ENCODE measurements around the gene APBB2.

APBB2 gene

GRCh38 chr4:41134581-41134980, 79.8 kb downstream of the APBB2 start:
- no peak for DNase-seq (ENCODE audit: low spot score)

GRCh38 chr4:41133454-41134018, 80.8 kb downstream of the APBB2 start:
- no peak for DNase-seq (ENCODE audit: low spot score)

GRCh38 chr4:41132055-41132683, 82.2 kb downstream of the APBB2 start:
- peak; percentile 22 for DNase-seq (ENCODE audit: low spot score)

DNA sequence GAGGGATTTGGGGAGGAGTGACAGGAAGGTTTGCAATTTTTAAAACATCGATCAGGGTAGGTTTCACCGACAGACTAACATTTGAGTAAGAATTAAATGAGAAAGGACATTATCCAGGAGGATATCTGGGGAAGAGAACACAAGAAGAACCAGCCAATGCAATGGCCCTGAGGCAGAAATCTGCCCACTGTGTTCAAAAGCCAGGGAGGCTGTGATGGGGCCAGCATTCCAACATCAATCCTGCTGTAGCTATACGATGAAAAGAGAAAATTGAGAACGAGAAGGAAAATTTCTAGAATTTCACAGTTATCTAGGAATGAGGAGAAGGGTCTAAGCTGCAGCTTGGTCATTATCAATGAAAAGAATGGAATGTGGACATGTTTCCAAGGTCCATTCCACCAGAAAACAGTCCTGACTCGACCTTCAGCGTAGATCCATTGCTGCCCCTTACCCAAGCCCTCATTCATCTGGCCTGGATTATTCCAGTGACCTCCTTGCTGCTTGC, 84.4 kb downstream of the APBB2 start:
- no peak for DNase-seq (ENCODE audit: low spot score)

GRCh38 chr4:41129128-41129754, 85.1 kb downstream of the APBB2 start:
- no peak for DNase-seq (ENCODE audit: low spot score)

GRCh38 chr4:41125558-41126311, 88.6 kb downstream of the APBB2 start:
- DNase-seq (ENCODE audit: low spot score), result no peak

- no peak for DNase-seq (ENCODE audit: low spot score)
Measured at GRCh38 chr4:41124916-41125548, 89.3 kb downstream of the APBB2 start.

GRCh38 chr4:41122775-41123174, 91.6 kb downstream of the APBB2 start:
- DNase-seq (ENCODE audit: low spot score), result no peak

- no peak for DNase-seq (ENCODE audit: low spot score)
Measured at GRCh38 chr4:41122309-41122708, 92.0 kb downstream of the APBB2 start.

- DNase-seq (ENCODE audit: low spot score), result no peak
Measured at GRCh38 chr4:41121906-41122305, 92.4 kb downstream of the APBB2 start.

DNA sequence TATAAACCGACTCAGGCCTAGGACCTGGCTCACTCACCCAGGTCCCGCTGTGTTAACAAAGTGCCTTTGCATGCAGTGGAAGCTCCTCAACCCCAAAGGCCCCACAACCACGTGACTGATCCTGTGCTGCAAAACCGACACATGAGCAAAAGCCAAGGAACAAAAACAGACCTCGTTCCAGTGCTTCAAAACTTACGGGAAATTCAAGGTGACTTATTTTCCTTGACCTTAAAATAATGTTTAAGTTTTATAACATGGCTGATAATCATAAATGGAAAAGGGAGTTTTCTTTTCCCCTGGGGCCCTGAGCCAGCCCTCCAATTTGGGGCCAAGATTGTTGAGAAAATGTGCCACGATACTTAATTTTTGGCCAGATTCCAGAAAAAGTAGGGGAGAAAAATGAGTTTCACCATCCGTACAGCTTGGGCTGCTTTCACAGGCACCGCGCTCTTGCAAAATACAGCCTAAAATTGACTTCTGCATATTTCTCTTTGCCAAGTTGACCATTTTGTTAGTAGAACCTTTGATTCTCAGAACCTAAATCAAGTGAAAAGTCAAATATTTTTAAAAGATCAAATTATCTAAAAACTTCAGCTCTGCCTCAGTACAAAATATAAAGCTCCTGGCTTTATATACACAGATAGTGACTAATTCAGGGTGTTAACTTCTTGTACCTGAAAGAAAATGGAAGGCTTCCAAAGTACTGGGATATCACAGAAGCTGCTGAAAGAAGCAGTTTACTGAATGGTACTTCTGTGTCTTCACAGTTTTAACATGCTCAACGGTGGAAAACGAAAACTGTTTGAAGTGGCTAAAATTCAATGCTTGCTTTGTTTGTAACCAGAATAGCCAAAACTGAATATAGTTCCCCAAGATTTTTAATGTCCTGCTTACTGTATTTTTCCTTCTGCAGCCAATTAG, 93.8 kb downstream of the APBB2 start:
- no peak for DNase-seq (ENCODE audit: low spot score)

DNA sequence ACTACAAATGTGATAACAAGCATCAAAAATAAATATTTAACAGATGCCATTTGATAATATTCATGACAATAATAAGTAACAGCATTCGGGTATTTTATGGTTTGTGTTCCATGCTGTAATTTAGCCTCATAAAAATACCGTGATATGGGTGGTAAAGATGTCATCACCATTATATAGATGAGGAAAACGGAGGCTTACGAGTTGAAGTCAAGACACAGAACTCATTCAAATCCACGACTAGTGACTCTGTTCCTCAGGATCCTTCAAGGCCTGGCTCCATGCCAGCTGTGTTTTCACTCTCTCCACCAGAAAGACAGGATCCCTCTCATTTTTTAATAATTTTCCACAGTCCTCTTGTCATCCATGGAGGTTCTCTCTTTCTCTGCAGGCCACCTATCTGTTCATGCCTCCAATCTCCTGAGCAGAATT, 94.5 kb downstream of the APBB2 start:
- DNase-seq (ENCODE audit: low spot score), result no peak

- no peak for DNase-seq (ENCODE audit: low spot score)
Measured at GRCh38 chr4:41111791-41112190, 102.6 kb downstream of the APBB2 start.

GRCh38 chr4:41110050-41110449, 104.3 kb downstream of the APBB2 start:
- DNase-seq (ENCODE audit: low spot score), result no peak

GRCh38 chr4:41108481-41108880, 105.9 kb downstream of the APBB2 start:
- no peak for DNase-seq (ENCODE audit: low spot score)

DNA sequence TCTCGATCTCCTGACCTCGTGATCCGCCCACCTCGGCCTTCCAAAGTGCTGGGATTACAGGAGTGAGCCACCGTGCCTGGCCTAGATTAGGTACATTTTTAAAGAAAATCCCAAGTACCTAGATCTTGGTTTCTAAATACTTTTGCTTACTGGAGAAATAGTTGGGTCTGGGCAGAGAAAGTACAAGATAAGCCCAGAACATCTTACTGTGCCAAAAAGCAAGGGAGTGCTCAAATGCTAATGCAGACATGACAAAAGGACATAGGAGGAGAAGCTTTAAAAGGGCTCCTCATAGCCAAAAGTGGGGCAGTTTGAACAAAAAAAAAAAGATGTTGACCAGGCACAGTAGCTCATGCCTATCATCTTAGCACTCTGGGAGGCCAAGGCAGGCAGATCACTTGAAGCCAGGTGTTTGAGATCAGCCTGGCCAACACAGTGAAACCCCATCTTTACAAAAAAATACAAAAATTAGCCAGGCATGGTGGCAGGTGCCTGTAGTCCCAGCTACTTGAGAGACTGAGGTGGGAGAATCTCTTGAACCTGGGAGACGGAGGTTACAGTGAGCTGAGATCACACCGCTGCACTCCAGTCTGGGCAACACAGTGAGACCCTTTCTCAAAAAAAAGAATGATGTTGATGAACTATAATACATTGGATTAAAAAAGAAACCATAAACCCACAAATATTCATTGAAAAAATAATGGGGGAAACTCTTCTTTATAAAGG, 107.5 kb downstream of the APBB2 start:
- DNase-seq (ENCODE audit: low spot score), result no peak

DNA sequence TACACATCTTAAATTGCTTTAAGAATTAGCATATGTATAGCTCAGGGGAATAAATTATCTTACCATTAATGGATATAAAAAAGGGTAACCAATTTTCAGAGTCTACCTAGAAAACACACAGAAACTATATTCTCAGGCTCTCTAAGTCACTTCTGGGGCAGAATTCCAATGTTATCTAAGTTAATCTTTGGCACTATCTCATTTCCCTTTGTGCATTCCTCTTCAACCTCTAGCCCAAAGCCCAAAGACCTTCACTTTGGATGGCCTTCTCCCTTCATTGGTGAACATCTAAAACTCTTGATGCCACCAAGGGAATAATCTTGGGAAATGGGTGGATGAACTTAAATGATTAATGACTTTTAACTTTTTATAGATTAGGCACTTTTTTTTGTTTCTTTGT, 108.3 kb downstream of the APBB2 start:
- DNase-seq (ENCODE audit: low spot score), result no peak

DNA sequence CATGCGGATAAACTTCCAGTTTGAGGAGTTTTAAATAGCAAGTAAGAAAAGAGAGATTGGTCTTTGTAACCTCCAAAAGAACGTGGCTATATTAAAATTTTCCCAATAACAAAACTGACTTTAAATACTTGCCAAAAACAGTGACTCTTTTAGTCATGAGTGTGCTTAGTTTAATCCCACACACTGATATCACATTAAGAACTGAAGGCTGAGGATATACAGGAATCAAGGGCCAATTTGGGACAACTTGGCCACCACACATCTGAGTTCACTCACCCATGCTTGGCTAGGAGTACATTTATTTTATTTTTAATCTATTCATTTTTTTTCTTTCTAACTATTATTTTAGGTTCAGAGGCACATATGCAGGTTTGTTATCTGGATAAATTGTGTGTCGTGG, 110.2 kb downstream of the APBB2 start:
- no peak for DNase-seq (ENCODE audit: low spot score)

DNA sequence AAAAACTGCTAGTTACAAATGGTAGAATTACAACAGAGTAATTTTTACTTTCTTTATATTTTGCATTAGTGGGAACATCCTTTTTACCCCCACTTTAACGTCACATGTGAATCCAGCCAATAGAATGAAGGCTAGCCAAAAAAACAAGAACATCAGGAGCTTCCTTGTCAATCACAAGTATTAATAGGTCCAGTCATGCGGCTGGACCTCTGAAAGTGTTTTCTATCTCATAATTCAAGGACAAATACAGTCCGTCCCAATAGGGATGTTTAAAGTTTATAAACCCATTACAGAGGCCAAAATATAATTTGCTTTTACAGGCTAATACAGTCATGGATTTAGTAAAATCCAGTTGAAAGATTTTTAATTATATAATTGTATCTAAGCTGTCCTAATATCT, 110.7 kb downstream of the APBB2 start:
- no peak for DNase-seq (ENCODE audit: low spot score)

GRCh38 chr4:41102414-41103092, 111.8 kb downstream of the APBB2 start:
- no peak for DNase-seq (ENCODE audit: low spot score)

Measured in HuH-7.5 (cell line).